Measurements from ENCODE around the gene RCE1. TPM values are rescaled to one million over a fixed set of nuclear protein-coding genes. Genes with fewer than 3 reads are reported as not detected.

Gene RCE1
- total RNA-seq, 2 donors from 2014 or later = 27.2 to 29.6 TPM

- Mint-ChIP-seq H3K27me3 (ENCODE audit: low read depth) (no peaks in the 10 kb centered on the region), H3K27ac (no peak overlapping the region), H3K4me1 (ENCODE audit: low read depth) (no peaks in the 10 kb centered on the region), H3K9me3 (no peaks in the 10 kb centered on the region), H3K36me3 (ENCODE audit: insufficient read depth in 2 of 2) (no peaks in the 10 kb centered on the region), H3K4me3 (no peak overlapping the region)
- no peak for ATAC-seq (replicated peaks in 1 of 2)
- no peak for DNase-seq
These were observed 19.4 kb downstream of the RCE1 start for GRCh38 chr11:66862559-66863037.

DNA sequence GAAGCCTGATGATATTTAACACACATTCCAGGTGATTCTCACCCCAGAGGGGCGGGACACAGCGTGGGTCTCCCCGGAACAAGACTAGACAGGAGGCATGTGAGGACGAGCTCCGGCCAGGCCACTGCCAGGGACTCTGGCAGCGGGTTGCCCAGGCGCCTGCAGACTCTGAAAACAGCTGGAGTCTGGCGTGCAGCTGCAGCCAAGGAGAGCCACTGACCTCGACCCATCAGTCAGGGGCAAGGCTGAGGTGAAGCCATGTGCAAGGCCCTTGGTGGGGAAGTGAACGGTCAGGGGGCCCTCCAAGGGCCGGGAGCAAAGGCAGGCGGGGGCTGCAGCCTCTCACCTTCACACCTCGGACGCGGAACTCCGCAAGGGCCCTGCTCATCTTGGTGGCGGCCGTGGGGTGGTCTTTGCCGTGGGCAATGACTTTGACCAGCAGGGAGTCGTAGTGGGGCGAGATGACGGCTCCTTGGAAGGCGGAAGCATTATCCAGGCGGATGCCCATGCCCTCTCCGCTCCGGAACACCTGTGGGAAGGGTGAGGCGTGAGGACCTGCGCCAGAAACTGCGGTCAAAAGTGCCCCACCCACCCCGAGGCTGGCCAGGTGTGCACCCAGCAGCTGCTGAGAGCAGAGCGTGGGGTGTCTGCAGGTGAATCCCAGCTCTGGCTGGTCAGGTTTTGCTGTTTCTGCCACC is 20.3 kb downstream of the RCE1 start:
- Mint-ChIP-seq H3K4me3 (no peak overlapping the region), H3K27ac (no peak overlapping the region), H3K27me3 (ENCODE audit: low read depth) (no peaks in the 10 kb centered on the region), H3K4me1 (ENCODE audit: low read depth) (peaks cover 3% of the 10 kb centered on the region), H3K9me3 (no peaks in the 10 kb centered on the region), H3K36me3 (ENCODE audit: insufficient read depth in 2 of 2) (no peaks in the 10 kb centered on the region)
- ATAC-seq (replicated peaks in 1 of 2) = no peak
- DNase-seq = no peak

- peaks cover 11% of the 10 kb centered on the region for H3K4me1 Mint-ChIP-seq (ENCODE audit: low read depth)
These were observed 21.1 kb downstream of the RCE1 start for GRCh38 chr11:66864172-66864901.

GRCh38 chr11:66864924-66865697 is 21.9 kb downstream of the RCE1 start:
- H3K4me1 Mint-ChIP-seq (ENCODE audit: low read depth) = peaks cover 14% of the 10 kb centered on the region
- no peak overlapping the region for H3K27ac Mint-ChIP-seq
- H3K27me3 Mint-ChIP-seq (ENCODE audit: low read depth) = no peaks in the 10 kb centered on the region
- no peaks in the 10 kb centered on the region for H3K9me3 Mint-ChIP-seq
- ATAC-seq (replicated peaks in 1 of 2) (no peak), DNase-seq (no peak)
- no peak overlapping the region for H3K4me3 Mint-ChIP-seq
- H3K36me3 Mint-ChIP-seq (ENCODE audit: insufficient read depth in 2 of 2) = no peaks in the 10 kb centered on the region

More at GRCh38 chr11:66864172-66864901, 21.1 kb downstream of the RCE1 start:
- no peak for ATAC-seq (replicated peaks in 1 of 2)
- no peak for DNase-seq
- H3K4me3 Mint-ChIP-seq = no peak overlapping the region
- no peaks in the 10 kb centered on the region for H3K9me3 Mint-ChIP-seq
- H3K36me3 Mint-ChIP-seq (ENCODE audit: insufficient read depth in 2 of 2) = no peaks in the 10 kb centered on the region
- no peaks in the 10 kb centered on the region for H3K27me3 Mint-ChIP-seq (ENCODE audit: low read depth)
- H3K27ac Mint-ChIP-seq = no peak overlapping the region

DNA sequence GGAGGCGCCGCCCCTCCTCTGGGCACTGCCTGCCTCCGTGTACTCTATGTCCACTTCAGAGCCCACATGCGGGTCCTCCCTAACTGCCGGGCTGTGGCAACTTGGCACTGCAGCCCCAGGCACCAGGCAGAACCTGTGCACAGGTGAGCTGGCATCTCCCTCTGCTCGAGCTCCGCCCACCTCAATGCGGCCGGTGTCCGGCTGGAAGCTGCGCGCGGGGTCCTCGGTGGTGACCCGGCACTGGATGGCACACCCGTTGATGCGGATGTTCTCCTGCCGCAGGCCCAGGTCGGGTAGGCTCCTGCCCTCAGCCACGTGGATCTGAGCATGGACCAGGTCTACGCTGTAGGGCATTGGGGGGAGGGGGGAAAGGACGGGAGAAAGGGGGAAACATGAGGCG is 22.8 kb downstream of the RCE1 start:
- no peaks in the 10 kb centered on the region for H3K27me3 Mint-ChIP-seq (ENCODE audit: low read depth)
- ATAC-seq (replicated peaks in 1 of 2) (no peak), DNase-seq (no peak)
- no peaks in the 10 kb centered on the region for H3K36me3 Mint-ChIP-seq (ENCODE audit: insufficient read depth in 2 of 2)
- H3K4me3 Mint-ChIP-seq = no peak overlapping the region
- peaks cover 14% of the 10 kb centered on the region for H3K4me1 Mint-ChIP-seq (ENCODE audit: low read depth)
- no peak overlapping the region for H3K27ac Mint-ChIP-seq
- no peaks in the 10 kb centered on the region for H3K9me3 Mint-ChIP-seq

- H3K9me3 Mint-ChIP-seq = no peaks in the 10 kb centered on the region
- H3K36me3 Mint-ChIP-seq (ENCODE audit: insufficient read depth in 2 of 2) = no peaks in the 10 kb centered on the region
- no peak overlapping the region for H3K27ac Mint-ChIP-seq
- ATAC-seq (replicated peaks in 1 of 2) = no peak
- H3K27me3 Mint-ChIP-seq (ENCODE audit: low read depth) = no peaks in the 10 kb centered on the region
- H3K4me1 Mint-ChIP-seq (ENCODE audit: low read depth) = peaks cover 14% of the 10 kb centered on the region
- no peak for DNase-seq
- H3K4me3 Mint-ChIP-seq = no peak overlapping the region
These were observed 23.3 kb downstream of the RCE1 start for GRCh38 chr11:66866511-66866986.

- Mint-ChIP-seq H3K27me3 (ENCODE audit: low read depth) (no peaks in the 10 kb centered on the region), H3K4me1 (ENCODE audit: low read depth) (peaks cover 14% of the 10 kb centered on the region), H3K36me3 (ENCODE audit: insufficient read depth in 2 of 2) (no peaks in the 10 kb centered on the region), H3K27ac (no peak overlapping the region), H3K4me3 (no peak overlapping the region), H3K9me3 (no peaks in the 10 kb centered on the region)
- DNase-seq (no peak), ATAC-seq (replicated peaks in 1 of 2) (no peak)
These were observed 24.3 kb downstream of the RCE1 start for GRCh38 chr11:66867425-66868040.

- no peak for ATAC-seq (replicated peaks in 1 of 2)
- Mint-ChIP-seq H3K9me3 (no peaks in the 10 kb centered on the region), H3K27me3 (ENCODE audit: low read depth) (no peaks in the 10 kb centered on the region), H3K4me3 (no peak overlapping the region), H3K4me1 (ENCODE audit: low read depth) (peaks cover 14% of the 10 kb centered on the region), H3K27ac (no peak overlapping the region), H3K36me3 (ENCODE audit: insufficient read depth in 2 of 2) (no peaks in the 10 kb centered on the region)
- DNase-seq = no peak
These were observed 25.0 kb downstream of the RCE1 start for GRCh38 chr11:66868082-66868725.

DNA sequence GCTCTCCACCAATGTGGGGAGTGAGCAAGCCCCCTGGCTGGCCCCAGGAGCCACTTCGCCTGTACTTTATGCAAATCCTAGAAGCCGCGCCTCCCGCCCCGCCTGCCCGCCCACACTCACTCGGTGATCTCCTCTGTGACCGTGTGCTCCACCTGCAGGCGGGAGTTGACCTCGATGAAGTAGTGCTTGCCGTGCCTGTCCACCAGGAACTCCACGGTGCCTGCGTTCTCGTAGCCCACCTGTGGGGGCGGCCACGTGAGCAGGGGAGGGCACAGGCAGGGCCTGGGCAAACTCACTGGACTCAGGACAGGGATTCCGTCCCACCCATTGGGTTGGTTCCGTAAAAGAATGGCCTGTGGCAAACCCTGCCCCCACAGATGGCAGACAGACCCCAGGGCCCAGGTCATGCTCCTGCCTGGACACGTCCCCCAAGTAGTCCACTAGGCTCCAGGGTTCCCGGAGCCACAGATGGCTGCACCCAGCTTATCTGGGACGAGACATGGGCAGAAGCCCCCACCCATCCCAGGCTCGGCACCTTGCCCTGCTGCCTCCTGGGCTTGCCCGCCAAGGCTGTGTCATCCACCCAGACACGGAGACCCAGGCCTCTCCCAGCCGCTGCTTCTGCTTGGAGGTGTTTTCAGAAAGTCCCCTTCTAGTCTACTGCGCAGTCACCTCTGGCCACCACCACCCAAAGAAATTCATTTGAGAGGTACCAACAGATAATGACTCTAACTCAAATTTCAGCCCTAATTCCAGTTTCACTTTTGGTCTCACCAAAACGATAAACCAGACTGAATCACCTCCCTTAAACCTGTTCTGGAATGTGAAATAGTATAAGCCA is 25.7 kb downstream of the RCE1 start:
- H3K27ac Mint-ChIP-seq = no peak overlapping the region
- no peaks in the 10 kb centered on the region for H3K27me3 Mint-ChIP-seq (ENCODE audit: low read depth)
- H3K4me3 Mint-ChIP-seq = peak overlapping the region; percentile 36 to 54
- H3K36me3 Mint-ChIP-seq (ENCODE audit: insufficient read depth in 2 of 2) = no peaks in the 10 kb centered on the region
- H3K9me3 Mint-ChIP-seq = no peaks in the 10 kb centered on the region
- DNase-seq = peak; percentile 83 to 89
- peak; percentile 94 for ATAC-seq (replicated peaks in 1 of 2)
- H3K4me1 Mint-ChIP-seq (ENCODE audit: low read depth) = peaks cover 14% of the 10 kb centered on the region

DNA sequence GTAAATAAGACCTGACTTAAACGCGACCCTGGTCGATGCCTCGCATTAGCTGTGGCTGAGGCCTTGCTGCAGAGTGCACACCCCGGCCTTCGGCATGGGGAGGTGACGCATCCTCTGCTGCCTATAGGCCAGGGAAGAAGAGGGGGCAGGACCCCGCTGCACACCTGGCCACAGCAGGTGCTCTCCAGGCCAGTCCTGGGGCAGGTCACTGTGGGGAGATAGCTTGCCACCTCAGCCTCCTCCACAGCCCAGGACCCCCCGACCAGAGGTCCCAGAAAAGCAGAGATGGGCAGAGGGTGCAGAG is 26.3 kb downstream of the RCE1 start:
- ATAC-seq (replicated peaks in 1 of 2) (no peak), DNase-seq (no peak)
- Mint-ChIP-seq H3K27me3 (ENCODE audit: low read depth) (no peaks in the 10 kb centered on the region), H3K4me3 (peak overlapping the region in 1 of 2 donors; percentile 54), H3K9me3 (no peaks in the 10 kb centered on the region), H3K27ac (no peak overlapping the region), H3K4me1 (ENCODE audit: low read depth) (peaks cover 14% of the 10 kb centered on the region), H3K36me3 (ENCODE audit: insufficient read depth in 2 of 2) (no peaks in the 10 kb centered on the region)

DNA sequence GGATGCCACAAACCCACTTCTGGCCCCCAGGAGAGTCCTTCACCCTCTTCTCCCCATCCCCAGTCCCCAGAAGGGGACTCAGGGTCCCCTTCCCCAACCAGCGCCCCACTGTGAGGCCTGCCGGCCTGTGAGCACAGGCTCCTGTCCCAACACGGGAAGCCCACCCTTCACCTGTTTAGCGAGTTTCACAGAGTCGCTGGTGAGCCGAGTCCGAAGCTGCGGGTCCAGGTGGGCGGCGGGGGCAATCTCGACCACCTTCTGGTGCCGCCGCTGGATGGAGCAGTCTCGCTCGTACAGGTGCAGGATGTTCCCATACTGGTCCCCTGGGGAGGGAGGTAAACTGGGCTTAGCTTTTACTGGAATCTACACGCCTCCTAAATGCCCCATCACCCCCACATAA is 26.9 kb downstream of the RCE1 start:
- DNase-seq (no peak), ATAC-seq (replicated peaks in 1 of 2) (no peak)
- H3K27me3 Mint-ChIP-seq (ENCODE audit: low read depth) = no peaks in the 10 kb centered on the region
- H3K4me3 Mint-ChIP-seq = no peak overlapping the region
- H3K4me1 Mint-ChIP-seq (ENCODE audit: low read depth) = peaks cover 14% of the 10 kb centered on the region
- no peaks in the 10 kb centered on the region for H3K9me3 Mint-ChIP-seq
- H3K27ac Mint-ChIP-seq = no peak overlapping the region
- no peaks in the 10 kb centered on the region for H3K36me3 Mint-ChIP-seq (ENCODE audit: insufficient read depth in 2 of 2)

Measured in activated T-cell treated with anti-CD3 and anti-CD28 coated beads, Interleukin-2, amount 50 U/mL, for 72 hours (primary cell).